HCT116 (cell line): ENCODE measurements around the gene RIPOR3. TPM values are rescaled to one million over a fixed set of nuclear protein-coding genes. Genes with fewer than 3 reads are reported as not detected.

Source experiments
- ATAC-seq: fragments of 200-7000 bp; cut with Tn5 transposase; 2 replicates; pipeline ENCODE4 v1.9.1; 2020; ENCODE audit warnings: mild to moderate bottlenecking, moderate library complexity
- BruUV-seq: library from RNA; stranded (reverse); fragments of 400-500 nt; replicated peaks from 2 replicates; lab custom pipeline; 2021; lab: Mats Ljungman, UMichigan
- CTCF ChIA-PET: fragments of 300-600 bp; sonication (Branson Sonifier 250); formaldehyde crosslinking; loops from one replicate; lab custom pipeline; 2021; ENCODE audit warnings: antibody characterized with exemption; lab: Charles Lee
- POLR2A ChIA-PET: fragments of 300-600, 350-600 bp; sonication (Branson Sonifier 250); formaldehyde crosslinking; loops from one replicate; lab custom pipeline; 2021; ENCODE audit warnings: antibody characterized with exemption; lab: Charles Lee
- RAD21 ChIA-PET, 2 experiments: fragments of 300-600 bp; sonication (Branson Sonifier 250); formaldehyde crosslinking; loops; one replicate each; lab custom pipeline; 2023; ENCODE audit warnings: low total read pairs in 2 of 2; ENCODE audit not compliant: uncharacterized antibody in 2 of 2, unreplicated experiment in 2 of 2, low non-redundant PET in 1 of 2; lab: Charles Lee
- DNase-seq: peaks from one replicate; pipeline ENCODE4 v3.0.0-alpha.2; 2010; ENCODE audit warnings: low read depth, low spot score
- H2AFZ ChIP-seq: fragments of 200-600 bp; shearing (Covaris generic), sonication (generic); 2 replicates; pipeline ENCODE4 v1.6.1; 2017; ENCODE audit warnings: low read depth, mixed run types, mixed read lengths, antibody characterized with exemption, low read length; ENCODE audit not compliant: poor library complexity, severe bottlenecking
- H3K27ac ChIP-seq: 2 replicates; pipeline ENCODE4 v1.5.1; 2012; ENCODE audit warnings: low read depth, low read length
- H3K27me3 ChIP-seq: fragments of 200-600 bp; sonication (generic); 2 replicates; pipeline ENCODE4 v1.6.1; 2016; ENCODE audit warnings: mixed run types, low read length, mixed read lengths; ENCODE audit not compliant: insufficient read depth
- H3K36me3 ChIP-seq, 2 experiments: fragments of 200-500 bp in 1 of 2; fragments of 200-600 bp in 1 of 2; sonication (Bioruptor generic) in 1 of 2; sonication (generic) in 1 of 2; 2 replicates each; pipeline versions ENCODE4 v1.5.1 to v1.6.1; 2014 to 2016; ENCODE audit warnings: low read length in 2 of 2, inconsistent platforms in 1 of 2, mixed read lengths in 1 of 2, mixed run types in 1 of 2; ENCODE audit not compliant: insufficient read depth in 2 of 2, control insufficient read depth in 1 of 2
- H3K4me1 ChIP-seq, 2 experiments: fragments of 200-600 bp in 1 of 2; sonication (generic) in 1 of 2; 2 replicates each; pipeline versions ENCODE4 v1.5.1 to v1.6.1; 2012 to 2017; ENCODE audit warnings: low read length in 2 of 2, inconsistent platforms in 1 of 2, mild to moderate bottlenecking in 1 of 2, mixed read lengths in 1 of 2, mixed run types in 1 of 2, moderate library complexity in 1 of 2; ENCODE audit not compliant: insufficient read depth in 2 of 2, control insufficient read depth in 1 of 2
- H3K4me2 ChIP-seq: fragments of 200-600 bp; sonication (generic); 2 replicates; pipeline ENCODE4 v1.6.1; 2017; ENCODE audit warnings: mixed run types, low read length, mixed read lengths
- H3K4me3 ChIP-seq, 2 experiments: fragments of 200-600 bp in 1 of 2; sonication (generic) in 1 of 2; replicated peaks in 1 of 2; 2 replicates each; pipeline ENCODE4 v1.5.1; 2011 to 2016; ENCODE audit warnings: low read length in 2 of 2, control low read depth in 1 of 2, low read depth in 1 of 2, mild to moderate bottlenecking in 1 of 2, mixed read lengths in 1 of 2, mixed run types in 1 of 2
- H3K79me2 ChIP-seq: fragments of 200-600 bp; sonication (generic); 2 replicates; pipeline ENCODE4 v1.6.1; 2017; ENCODE audit warnings: mild to moderate bottlenecking, mixed run types, low read length, moderate library complexity, mixed read lengths; ENCODE audit not compliant: insufficient read depth
- H3K9ac ChIP-seq: fragments of 200-600 bp; sonication (generic); 2 replicates; pipeline ENCODE4 v1.6.1; 2016; ENCODE audit warnings: low read length, mixed read lengths
- H3K9me2 ChIP-seq: fragments of 200-600 bp; sonication (generic), shearing (Covaris generic); 2 replicates; pipeline ENCODE4 v1.6.1; 2017; ENCODE audit warnings: mixed run types, mild to moderate bottlenecking, moderate library complexity; ENCODE audit not compliant: insufficient read depth
- H3K9me3 ChIP-seq, 2 experiments: fragments of 200-500 bp in 1 of 2; fragments of 200-600 bp in 1 of 2; sonication (Bioruptor generic) in 1 of 2; sonication (generic) in 1 of 2; 2 replicates each; pipeline ENCODE4 v1.6.1; 2014 to 2017; ENCODE audit warnings: low read length in 2 of 2, mixed read lengths in 2 of 2, inconsistent platforms in 1 of 2, low read depth in 1 of 2, mild to moderate bottlenecking in 1 of 2, mixed run types in 1 of 2, moderate library complexity in 1 of 2; ENCODE audit not compliant: control insufficient read depth in 1 of 2, insufficient read depth in 1 of 2
- H4K20me1 ChIP-seq: fragments of 200-600 bp; sonication (generic), shearing (Covaris generic); 2 replicates; pipeline ENCODE4 v1.6.1; 2017; ENCODE audit warnings: mixed run types, mild to moderate bottlenecking, moderate library complexity; ENCODE audit not compliant: insufficient read depth
- RAD21 ChIP-seq: IDR thresholded peaks from 2 replicates; pipeline ENCODE4 v1.6.1; 2012; ENCODE audit warnings: low read depth, mild to moderate bottlenecking
- YY1 ChIP-seq: IDR thresholded peaks from 2 replicates; pipeline ENCODE4 v1.6.1; 2011; ENCODE audit warnings: low read length, low read depth, moderate library complexity, mild to moderate bottlenecking; ENCODE audit not compliant: insufficient replicate concordance; ENCODE audit errors: extremely low read depth
- intact Hi-C: fragments of 100-400 bp; cut with micrococcal nuclease; formaldehyde crosslinking; loops from 2 replicates; pipeline ENCODE4 v1.10.0; 2022
- total RNA-seq: library from RNA; stranded (reverse); gene quantifications from one replicate; pipeline ENCODE4 v1.2.1, GENCODE V29; 2021; ENCODE audit not compliant: unreplicated experiment
- TF ChIP-seq, protein P1 (sequence below), 3 experiments: fragments of 200-600 bp in 1 of 3; sonication (generic) in 1 of 3; IDR thresholded peaks in 2 of 3; conservative IDR thresholded peaks in 1 of 3; 2 replicates each; pipeline ENCODE4 v1.5.1; 2012 to 2017; ENCODE audit warnings: low read depth in 2 of 3, low read length in 2 of 3, antibody characterized with exemption in 1 of 3, borderline replicate concordance in 1 of 3, control low read depth in 1 of 3, mild to moderate bottlenecking in 1 of 3, mixed read lengths in 1 of 3, mixed run types in 1 of 3, moderate library complexity in 1 of 3; ENCODE audit not compliant: insufficient read depth in 1 of 3
- TF ChIP-seq, protein P2 (sequence below): IDR thresholded peaks from 2 replicates; pipeline ENCODE4 v1.6.1; 2012
- TF ChIP-seq, protein P3 (sequence below): IDR thresholded peaks from 2 replicates; pipeline ENCODE4 v1.6.1; 2011; ENCODE audit warnings: mild to moderate bottlenecking, low read length, moderate library complexity; ENCODE audit not compliant: insufficient replicate concordance; ENCODE audit errors: extremely low read depth

The RIPOR3 gene
- total RNA-seq, 1 experiment from 2014 or later = 0.22 TPM

DNA sequence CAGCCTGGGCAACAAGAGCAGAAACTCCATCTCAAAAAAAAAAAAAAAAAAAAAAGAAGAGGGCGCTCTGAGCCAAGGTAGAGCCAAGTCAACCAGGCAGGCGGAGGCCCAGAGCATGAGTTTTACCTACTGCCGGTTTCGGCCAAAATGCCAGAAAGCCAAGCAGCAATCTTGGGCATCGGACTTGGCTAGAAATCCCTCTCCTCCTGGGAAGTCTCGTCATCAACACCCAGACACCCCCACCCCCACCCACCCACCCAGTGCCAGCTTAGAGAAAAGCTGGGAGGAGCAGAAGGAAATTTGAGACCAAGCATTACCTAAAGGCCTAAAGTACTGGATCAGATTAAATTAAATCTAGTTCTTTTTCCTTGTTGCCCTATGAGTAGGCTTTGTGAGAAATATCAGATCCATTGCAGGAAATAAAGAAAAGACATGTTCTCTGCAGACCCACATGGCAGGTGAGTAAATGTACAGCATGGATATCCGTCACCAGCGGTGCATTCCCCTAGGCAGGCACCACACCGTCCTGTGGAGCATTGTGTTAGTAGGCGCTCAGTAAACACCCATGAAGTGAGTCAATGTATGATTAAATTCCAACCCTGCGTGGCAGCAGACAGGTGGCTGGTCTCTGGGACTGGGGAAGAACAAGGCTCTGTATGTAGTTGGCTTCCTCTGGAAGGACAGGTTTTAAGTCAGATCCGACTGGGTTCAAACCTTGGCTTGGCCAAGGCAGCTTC lies 21.0 kb downstream of the RIPOR3 start:
- H2AFZ ChIP-seq = peak overlapping the region; percentile 40
- no peaks in the 10 kb centered on the region for H3K79me2 ChIP-seq
- no peaks in the 10 kb centered on the region for H3K9me3 ChIP-seq
- H3K27me3 ChIP-seq = no peaks in the 10 kb centered on the region
- no peak overlapping the region for H3K27ac ChIP-seq
- H4K20me1 ChIP-seq = no peaks in the 10 kb centered on the region
- intact Hi-C loops = no loop called here
- peak; percentile 63 for ATAC-seq
- no peaks in the 10 kb centered on the region for H3K9me2 ChIP-seq
- DNase-seq = no peak
- POLR2A ChIA-PET = no interaction called here
- TF ChIP-seq, protein P1, sequence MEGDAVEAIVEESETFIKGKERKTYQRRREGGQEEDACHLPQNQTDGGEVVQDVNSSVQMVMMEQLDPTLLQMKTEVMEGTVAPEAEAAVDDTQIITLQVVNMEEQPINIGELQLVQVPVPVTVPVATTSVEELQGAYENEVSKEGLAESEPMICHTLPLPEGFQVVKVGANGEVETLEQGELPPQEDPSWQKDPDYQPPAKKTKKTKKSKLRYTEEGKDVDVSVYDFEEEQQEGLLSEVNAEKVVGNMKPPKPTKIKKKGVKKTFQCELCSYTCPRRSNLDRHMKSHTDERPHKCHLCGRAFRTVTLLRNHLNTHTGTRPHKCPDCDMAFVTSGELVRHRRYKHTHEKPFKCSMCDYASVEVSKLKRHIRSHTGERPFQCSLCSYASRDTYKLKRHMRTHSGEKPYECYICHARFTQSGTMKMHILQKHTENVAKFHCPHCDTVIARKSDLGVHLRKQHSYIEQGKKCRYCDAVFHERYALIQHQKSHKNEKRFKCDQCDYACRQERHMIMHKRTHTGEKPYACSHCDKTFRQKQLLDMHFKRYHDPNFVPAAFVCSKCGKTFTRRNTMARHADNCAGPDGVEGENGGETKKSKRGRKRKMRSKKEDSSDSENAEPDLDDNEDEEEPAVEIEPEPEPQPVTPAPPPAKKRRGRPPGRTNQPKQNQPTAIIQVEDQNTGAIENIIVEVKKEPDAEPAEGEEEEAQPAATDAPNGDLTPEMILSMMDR (IDR thresholded peaks at IDR 0.05 in 2 of 3, conservative IDR thresholded peaks at IDR 0.05 in 1 of 3; ENCODE audit: borderline replicate concordance in 1 of 3, insufficient read depth in 1 of 3, low read depth in 2 of 3, low read length in 2 of 3) = no peak
- TF ChIP-seq RAD21 = peak; percentile 13; the same call in 1 of the 2 replicates
- no peaks in the 10 kb centered on the region for H3K36me3 ChIP-seq
- no peak overlapping the region for H3K9ac ChIP-seq
- peak overlapping the region; percentile 10; the same call in 1 of the 2 replicates for H3K4me2 ChIP-seq
- CTCF ChIA-PET = no interaction called here
- H3K4me1 ChIP-seq = peaks cover 0 to 7% of the 10 kb centered on the region in 2 experiments; a peak in 2 of 4 replicates
- no TSS peak for BruUV-seq
- no peak overlapping the region for H3K4me3 ChIP-seq
- RAD21 ChIA-PET = no interaction called here

DNA sequence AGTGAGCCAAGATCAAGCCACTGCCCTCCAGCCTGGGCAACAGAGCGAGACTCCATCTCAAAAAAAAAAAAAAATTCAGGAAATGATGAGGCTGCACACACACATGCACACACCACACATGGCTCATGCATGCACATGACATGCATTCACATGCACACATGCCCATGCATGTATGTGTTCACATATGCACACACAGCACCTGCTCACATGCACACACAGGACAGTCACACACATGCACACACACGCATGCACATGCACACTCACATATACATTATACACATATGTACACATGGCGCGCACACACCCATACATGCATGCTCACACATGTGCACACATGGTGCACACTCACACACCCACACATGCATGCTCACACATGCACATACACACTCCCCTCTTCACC lies 22.5 kb downstream of the RIPOR3 start:
- BruUV-seq = no TSS peak
- POLR2A ChIA-PET = no interaction called here
- Histone ChIP-seq H3K9ac (no peak overlapping the region), H2AFZ (no peak overlapping the region), H4K20me1 (no peaks in the 10 kb centered on the region), H3K4me1 (peaks cover 0 to 7% of the 10 kb centered on the region in 2 experiments; a peak in 2 of 4 replicates), H3K79me2 (no peaks in the 10 kb centered on the region), H3K4me2 (no peak overlapping the region), H3K9me3 (no peaks in the 10 kb centered on the region), H3K27me3 (no peaks in the 10 kb centered on the region), H3K36me3 (no peaks in the 10 kb centered on the region), H3K4me3 (no peak overlapping the region), H3K9me2 (no peaks in the 10 kb centered on the region), H3K27ac (no peak overlapping the region)
- RAD21 ChIA-PET = no interaction called here
- no peak for TF ChIP-seq YY1
- TF ChIP-seq, protein P2, sequence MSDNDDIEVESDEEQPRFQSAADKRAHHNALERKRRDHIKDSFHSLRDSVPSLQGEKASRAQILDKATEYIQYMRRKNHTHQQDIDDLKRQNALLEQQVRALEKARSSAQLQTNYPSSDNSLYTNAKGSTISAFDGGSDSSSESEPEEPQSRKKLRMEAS = no peak
- TF ChIP-seq, protein P3, sequence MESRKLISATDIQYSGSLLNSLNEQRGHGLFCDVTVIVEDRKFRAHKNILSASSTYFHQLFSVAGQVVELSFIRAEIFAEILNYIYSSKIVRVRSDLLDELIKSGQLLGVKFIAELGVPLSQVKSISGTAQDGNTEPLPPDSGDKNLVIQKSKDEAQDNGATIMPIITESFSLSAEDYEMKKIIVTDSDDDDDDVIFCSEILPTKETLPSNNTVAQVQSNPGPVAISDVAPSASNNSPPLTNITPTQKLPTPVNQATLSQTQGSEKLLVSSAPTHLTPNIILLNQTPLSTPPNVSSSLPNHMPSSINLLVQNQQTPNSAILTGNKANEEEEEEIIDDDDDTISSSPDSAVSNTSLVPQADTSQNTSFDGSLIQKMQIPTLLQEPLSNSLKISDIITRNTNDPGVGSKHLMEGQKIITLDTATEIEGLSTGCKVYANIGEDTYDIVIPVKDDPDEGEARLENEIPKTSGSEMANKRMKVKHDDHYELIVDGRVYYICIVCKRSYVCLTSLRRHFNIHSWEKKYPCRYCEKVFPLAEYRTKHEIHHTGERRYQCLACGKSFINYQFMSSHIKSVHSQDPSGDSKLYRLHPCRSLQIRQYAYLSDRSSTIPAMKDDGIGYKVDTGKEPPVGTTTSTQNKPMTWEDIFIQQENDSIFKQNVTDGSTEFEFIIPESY = no peak
- CTCF ChIA-PET = no interaction called here
- intact Hi-C loops = no loop called here
- DNase-seq (no peak), ATAC-seq (no peak)
